H1 (cell line): ENCODE results near the gene GSK3B. TPM values are rescaled to one million over a fixed set of nuclear protein-coding genes. Genes with fewer than 3 reads are reported as not detected.

Experiments used
- CTCF ChIA-PET: fragments of 300-600 bp; sonication (Branson Sonifier 250); formaldehyde crosslinking; loops from one replicate; lab custom pipeline; 2021; ENCODE audit not compliant: partially characterized antibody; lab: Charles Lee
- POLR2A ChIA-PET: fragments of 300-600 bp; sonication (Branson Sonifier 250); formaldehyde crosslinking; loops from one replicate; lab custom pipeline; 2021; ENCODE audit warnings: inconsistent platforms; ENCODE audit not compliant: partially characterized antibody; lab: Charles Lee
- DNase-seq, 2 experiments: peaks; one replicate each; pipeline versions ENCODE4 v3.0.0 to v3.0.0-alpha.2; 2010 to 2022; ENCODE audit warnings: low spot score in 2 of 2, low read depth in 1 of 2, mixed read lengths in 1 of 2
- FAIRE-seq: peaks from 2 replicates; lab custom pipeline; 2011; peaks lifted over from hg19 to GRCh38; lab: Jason Lieb, UNC
- H2AFZ ChIP-seq: 2 replicates; pipeline ENCODE4 v1.8.1; 2012; ENCODE audit warnings: low read length, inconsistent platforms
- H2AK5ac ChIP-seq: 2 replicates; pipeline ENCODE4 v1.6.1; 2013; ENCODE audit warnings: low read depth, low read length
- H2BK120ac ChIP-seq: replicated peaks from 2 replicates; pipeline ENCODE3; 2013; ENCODE audit warnings: low read depth, low read length, inconsistent platforms
- H2BK12ac ChIP-seq: 2 replicates; pipeline ENCODE4 v1.6.1; 2013; ENCODE audit warnings: low read depth, low read length
- H2BK15ac ChIP-seq: 2 replicates; pipeline ENCODE4 v1.6.1; 2013; ENCODE audit warnings: low read length
- H2BK20ac ChIP-seq: 2 replicates; pipeline ENCODE4 v1.6.1; 2013; ENCODE audit warnings: low read length
- H2BK5ac ChIP-seq: 2 replicates; pipeline ENCODE4 v1.6.1; 2013; ENCODE audit warnings: low read depth, low read length
- H3K14ac ChIP-seq: 2 replicates; pipeline ENCODE4 v1.6.1; 2013; ENCODE audit warnings: inconsistent platforms; ENCODE audit not compliant: insufficient read length
- H3K18ac ChIP-seq: 2 replicates; pipeline ENCODE4 v1.6.1; 2013; ENCODE audit warnings: low read length; ENCODE audit errors: extremely low read depth
- H3K23ac ChIP-seq: 2 replicates; pipeline ENCODE4 v1.6.1; 2013; ENCODE audit warnings: inconsistent platforms; ENCODE audit not compliant: insufficient read length
- H3K23me2 ChIP-seq: 2 replicates; pipeline ENCODE4 v1.6.1; 2013; ENCODE audit warnings: low read depth, low read length
- H3K27ac ChIP-seq: 2 replicates; pipeline ENCODE4 v1.6.1; 2011; ENCODE audit warnings: low read depth, low read length, inconsistent platforms
- H3K27me3 ChIP-seq, 4 experiments: replicated peaks in 1 of 4; 1 replicate in 1 of 4; 2 replicates in 3 of 4; pipeline versions ENCODE4 v1.6.1 to v1.8.1; 2011 to 2013; ENCODE audit warnings: low read length in 3 of 4, mild to moderate bottlenecking in 3 of 4, inconsistent platforms in 2 of 4, mixed read lengths in 2 of 4, moderate library complexity in 1 of 4; ENCODE audit not compliant: control insufficient read depth in 3 of 4, insufficient read depth in 3 of 4; ENCODE audit errors: extremely low read depth in 1 of 4
- H3K36me3 ChIP-seq, 4 experiments: 2 replicates each; pipeline versions ENCODE4 v1.6.1 to v1.8.1; 2011 to 2013; ENCODE audit warnings: mild to moderate bottlenecking in 4 of 4, low read length in 3 of 4, moderate library complexity in 2 of 4, control low read depth in 1 of 4, inconsistent platforms in 1 of 4; ENCODE audit not compliant: insufficient read depth in 4 of 4, control insufficient read depth in 2 of 4
- H3K4ac ChIP-seq: replicated peaks from 2 replicates; pipeline ENCODE3; 2013; ENCODE audit warnings: low read length, low read depth, mixed read lengths, inconsistent platforms; ENCODE audit not compliant: insufficient read length
- H3K4me1 ChIP-seq, 4 experiments: replicated peaks in 1 of 4; 1 replicate in 1 of 4; 2 replicates in 3 of 4; pipeline versions ENCODE4 v1.6.1 to v1.8.1; 2011 to 2013; ENCODE audit warnings: low read length in 3 of 4, inconsistent platforms in 2 of 4, mixed read lengths in 1 of 4; ENCODE audit not compliant: insufficient read depth in 4 of 4, control insufficient read depth in 3 of 4
- H3K4me2 ChIP-seq, 2 experiments: 2 replicates each; pipeline versions ENCODE4 v1.6.1 to v1.8.1; 2011 to 2013; ENCODE audit warnings: low read depth in 2 of 2, low read length in 2 of 2, control low read depth in 1 of 2, inconsistent platforms in 1 of 2, mild to moderate bottlenecking in 1 of 2; ENCODE audit not compliant: insufficient read depth in 1 of 2
- H3K4me3 ChIP-seq, 4 experiments: fragments of 200-600, 300-600 bp in 1 of 4; sonication (generic), shearing (Covaris generic), sonication (Bioruptor Twin) in 1 of 4; 2 replicates each; pipeline versions ENCODE4 v1.5.1 to v1.8.1; 2011 to 2016; ENCODE audit warnings: low read length in 4 of 4, low read depth in 3 of 4, control low read depth in 2 of 4, inconsistent platforms in 2 of 4, mild to moderate bottlenecking in 2 of 4, mixed read lengths in 1 of 4, moderate library complexity in 1 of 4; ENCODE audit not compliant: insufficient read depth in 2 of 4; ENCODE audit errors: extremely low read depth in 1 of 4
- H3K56ac ChIP-seq: replicated peaks from 2 replicates; pipeline ENCODE3; 2013; ENCODE audit warnings: low read depth, mild to moderate bottlenecking, mixed read lengths, low read length, inconsistent platforms; ENCODE audit not compliant: insufficient read length
- H3K79me1 ChIP-seq: 2 replicates; pipeline ENCODE4 v1.6.1; 2013; ENCODE audit warnings: low read depth, low read length, control low read depth
- H3K79me2 ChIP-seq, 2 experiments: 2 replicates each; pipeline versions ENCODE4 v1.6.1 to v1.8.1; 2012 to 2013; ENCODE audit warnings: low read length in 2 of 2, mild to moderate bottlenecking in 2 of 2, inconsistent platforms in 1 of 2; ENCODE audit not compliant: insufficient read depth in 2 of 2, control insufficient read depth in 1 of 2
- H3K9ac ChIP-seq, 4 experiments: replicated peaks in 1 of 4; 1 replicate in 1 of 4; 2 replicates in 3 of 4; pipeline versions ENCODE4 v1.6.1 to v1.8.1; 2011 to 2013; ENCODE audit warnings: low read depth in 3 of 4, low read length in 3 of 4, control low read depth in 2 of 4, mild to moderate bottlenecking in 2 of 4, moderate library complexity in 2 of 4, inconsistent platforms in 1 of 4; ENCODE audit errors: extremely low read depth in 1 of 4
- H3K9me3 ChIP-seq, 2 experiments: 2 replicates each; pipeline versions ENCODE4 v1.6.1 to v1.8.1; 2012 to 2013; ENCODE audit warnings: mild to moderate bottlenecking in 2 of 2, moderate library complexity in 2 of 2, control low read depth in 1 of 2, inconsistent platforms in 1 of 2, low read depth in 1 of 2, low read length in 1 of 2, mixed read lengths in 1 of 2; ENCODE audit not compliant: insufficient read depth in 2 of 2
- H4K20me1 ChIP-seq, 2 experiments: replicated peaks in 1 of 2; 2 replicates each; pipeline versions ENCODE3 to v1.8.1; 2011 to 2013; ENCODE audit warnings: inconsistent platforms in 2 of 2, low read length in 2 of 2, mild to moderate bottlenecking in 1 of 2; ENCODE audit not compliant: insufficient read depth in 2 of 2, control insufficient read depth in 1 of 2
- H4K5ac ChIP-seq: 2 replicates; pipeline ENCODE4 v1.6.1; 2013; ENCODE audit warnings: low read length, low read depth, mixed read lengths, inconsistent platforms; ENCODE audit not compliant: insufficient read length
- H4K8ac ChIP-seq: 2 replicates; pipeline ENCODE4 v1.8.0; 2013; ENCODE audit warnings: mild to moderate bottlenecking, moderate library complexity, low read length, inconsistent platforms; ENCODE audit not compliant: insufficient read depth; ENCODE audit errors: extremely low read depth
- H4K91ac ChIP-seq: replicated peaks from 2 replicates; pipeline ENCODE3; 2013; ENCODE audit warnings: low read length, mixed read lengths, inconsistent platforms; ENCODE audit not compliant: insufficient read length
- ASH2L ChIP-seq: fragments of 200-600, 300-600 bp; sonication (generic); IDR thresholded peaks from one replicate; pipeline ENCODE4 v1.7.1; 2017; ENCODE audit warnings: low read length
- CEBPB ChIP-seq: IDR thresholded peaks from 2 replicates; pipeline ENCODE4 v1.6.1; 2012; ENCODE audit warnings: low read depth, low read length
- CHD2 ChIP-seq: IDR thresholded peaks from 2 replicates; pipeline ENCODE4 v1.6.1; 2012; ENCODE audit warnings: low read length, improper control_type of control experiment
- CREB1 ChIP-seq: IDR thresholded peaks from 2 replicates; pipeline ENCODE4 v1.6.1; 2012; ENCODE audit warnings: inconsistent platforms
- CTBP2 ChIP-seq: IDR thresholded peaks from 2 replicates; pipeline ENCODE4 v1.7.0; 2011; ENCODE audit warnings: borderline replicate concordance, mild to moderate bottlenecking, moderate library complexity, mixed read lengths, low read length; ENCODE audit not compliant: insufficient read depth, insufficient read length
- HDAC2 ChIP-seq, 2 experiments: fragments of 300-600 bp in 1 of 2; sonication (generic) in 1 of 2; IDR thresholded peaks; 2 replicates each; pipeline ENCODE4 v1.6.1; 2011 to 2012; ENCODE audit warnings: low read depth in 2 of 2, low read length in 2 of 2, mild to moderate bottlenecking in 2 of 2, moderate library complexity in 2 of 2, borderline replicate concordance in 1 of 2, inconsistent platforms in 1 of 2
- MAFK ChIP-seq: IDR thresholded peaks from 2 replicates; pipeline ENCODE4 v1.6.1; 2012; ENCODE audit warnings: low read depth, mild to moderate bottlenecking, improper control_type of control experiment, low read length
- RAD21 ChIP-seq, 2 experiments: IDR thresholded peaks in 1 of 2; conservative IDR thresholded peaks in 1 of 2; 2 replicates each; pipeline ENCODE4 v1.6.1; 2011; ENCODE audit warnings: low read depth in 2 of 2, low read length in 2 of 2, improper control_type of control experiment in 1 of 2, inconsistent platforms in 1 of 2, mild to moderate bottlenecking in 1 of 2, moderate library complexity in 1 of 2
- TEAD4 ChIP-seq: IDR thresholded peaks from 2 replicates; pipeline ENCODE4 v1.6.1; 2012; ENCODE audit warnings: low read depth, low read length, inconsistent platforms, mixed read lengths
- YY1 ChIP-seq: IDR thresholded peaks from 2 replicates; pipeline ENCODE4 v1.6.1; 2011; ENCODE audit warnings: low read depth, mild to moderate bottlenecking, low read length
- polyA plus RNA-seq, 7 experiments: library from polyadenylated mRNA; depleted of rRNA in 3 of 7; stranded (reverse) in 5 of 7; unstranded in 2 of 7; fragments of >200 nt in 5 of 7; fragments of 200-250 nt in 2 of 7; gene quantifications; 1 replicate in 5 of 7; 2 replicates in 1 of 7; 4 replicates in 1 of 7; pipeline versions ENCODE4 v1.2.1 to v1.2.3, GENCODE V29; 2011 to 2013; ENCODE audit warnings: missing spikeins in 2 of 7, mixed read lengths in 2 of 7
- total RNA-seq: library from RNA; stranded (reverse); fragmentation: NEBNext Ultra II Directional; extraction: Animal tissue kit (Norgen Biotek cat#: 25700); gene quantifications from 2 replicates; pipeline ENCODE4 v1.2.1, GENCODE V29; 2021
- TF ChIP-seq, protein P1 (sequence below), 3 experiments: IDR thresholded peaks; 1 replicate in 2 of 3; 2 replicates in 1 of 3; pipeline versions ENCODE4 v1.5.1 to v1.6.1; 2011; ENCODE audit warnings: low read length in 3 of 3, mild to moderate bottlenecking in 3 of 3, inconsistent platforms in 2 of 3, low read depth in 1 of 3, moderate library complexity in 1 of 3; ENCODE audit not compliant: insufficient read depth in 1 of 3; ENCODE audit errors: control extremely low read depth in 1 of 3

The GSK3B gene
- total and polyA plus RNA-seq, 2 of the 8 experiments (the other 6 are each of a cell fraction or from before 2014, with no cell fraction given), result 24.2 to 50.7 TPM

DNA sequence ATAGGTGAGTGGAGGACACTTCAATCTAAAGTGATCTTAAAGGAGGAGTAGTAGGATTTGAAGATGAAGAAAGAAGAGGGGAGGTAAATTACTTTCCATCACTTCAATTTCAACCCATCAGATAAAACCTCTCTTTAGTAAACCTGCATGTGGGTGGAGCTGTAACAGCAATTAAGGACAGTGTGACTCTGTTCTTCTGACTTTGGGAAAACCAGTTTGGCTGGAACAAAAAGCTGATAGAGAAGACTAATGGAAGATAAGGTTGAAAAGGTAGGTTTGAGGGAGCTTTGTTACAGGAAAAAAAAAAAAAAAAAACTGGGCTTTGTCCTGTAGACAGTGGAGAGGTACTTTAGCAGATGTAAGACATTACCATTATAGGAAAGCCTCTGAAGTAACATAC is 4.5 kb upstream of the GSK3B start:
- no peak overlapping the region for H2BK20ac ChIP-seq
- H4K91ac ChIP-seq, result no peak overlapping the region
- no peak overlapping the region for H3K4ac ChIP-seq
- no peak overlapping the region for H3K18ac ChIP-seq
- no peak overlapping the region for H3K4me3 ChIP-seq
- TF ChIP-seq TEAD4 (no peak), CHD2 (no peak), ASH2L (no peak), YY1 (no peak), RAD21 (IDR thresholded peaks at IDR 0.05 in 1 of 2, conservative IDR thresholded peaks at IDR 0.05 in 1 of 2; ENCODE audit: low read depth in 2 of 2, low read length in 2 of 2) (no peak), MAFK (no peak), CREB1 (no peak), CTBP2 (no peak), HDAC2 (IDR thresholded peaks at IDR 0.05; ENCODE audit: borderline replicate concordance in 1 of 2, low read depth in 2 of 2, low read length in 2 of 2) (no peak), CEBPB (no peak)
- TF ChIP-seq, protein P1, sequence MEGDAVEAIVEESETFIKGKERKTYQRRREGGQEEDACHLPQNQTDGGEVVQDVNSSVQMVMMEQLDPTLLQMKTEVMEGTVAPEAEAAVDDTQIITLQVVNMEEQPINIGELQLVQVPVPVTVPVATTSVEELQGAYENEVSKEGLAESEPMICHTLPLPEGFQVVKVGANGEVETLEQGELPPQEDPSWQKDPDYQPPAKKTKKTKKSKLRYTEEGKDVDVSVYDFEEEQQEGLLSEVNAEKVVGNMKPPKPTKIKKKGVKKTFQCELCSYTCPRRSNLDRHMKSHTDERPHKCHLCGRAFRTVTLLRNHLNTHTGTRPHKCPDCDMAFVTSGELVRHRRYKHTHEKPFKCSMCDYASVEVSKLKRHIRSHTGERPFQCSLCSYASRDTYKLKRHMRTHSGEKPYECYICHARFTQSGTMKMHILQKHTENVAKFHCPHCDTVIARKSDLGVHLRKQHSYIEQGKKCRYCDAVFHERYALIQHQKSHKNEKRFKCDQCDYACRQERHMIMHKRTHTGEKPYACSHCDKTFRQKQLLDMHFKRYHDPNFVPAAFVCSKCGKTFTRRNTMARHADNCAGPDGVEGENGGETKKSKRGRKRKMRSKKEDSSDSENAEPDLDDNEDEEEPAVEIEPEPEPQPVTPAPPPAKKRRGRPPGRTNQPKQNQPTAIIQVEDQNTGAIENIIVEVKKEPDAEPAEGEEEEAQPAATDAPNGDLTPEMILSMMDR (IDR thresholded peaks at IDR 0.05; ENCODE audit: control extremely low read depth in 1 of 3, insufficient read depth in 1 of 3, low read depth in 1 of 3, low read length in 3 of 3), result no peak
- H3K9me3 ChIP-seq, result no peaks in the 10 kb centered on the region
- H2BK15ac ChIP-seq, result no peak overlapping the region
- no peak overlapping the region for H2AK5ac ChIP-seq
- H3K36me3 ChIP-seq, result peaks cover 0 to 19% (median 0%) of the 10 kb centered on the region in 4 experiments; a peak in 2 of 8 replicates
- no peak overlapping the region for H3K27ac ChIP-seq
- H3K79me1 ChIP-seq, result no peaks in the 10 kb centered on the region; the same call in 1 of the 2 replicates
- POLR2A ChIA-PET, result interaction anchor here (0.7 kb wide), 1 partner anchor 22 kb away, joined by 4 read pairs; no protein-coding TSS in a partner anchor
- no peak overlapping the region for H2BK5ac ChIP-seq
- H2BK120ac ChIP-seq, result no peak overlapping the region
- no peak overlapping the region for H3K23ac ChIP-seq
- H3K27me3 ChIP-seq, result no peaks in the 10 kb centered on the region
- H3K4me2 ChIP-seq, result no peak overlapping the region
- no peak overlapping the region for H4K8ac ChIP-seq
- no peak for FAIRE-seq
- no peaks in the 10 kb centered on the region for H4K20me1 ChIP-seq
- CTCF ChIA-PET, result no interaction called here
- DNase-seq, result no peak
- no peak overlapping the region for H4K5ac ChIP-seq
- peaks cover 0 to 45% of the 10 kb centered on the region in 2 experiments; a peak in 3 of 4 replicates for H3K79me2 ChIP-seq
- no peak overlapping the region for H2AFZ ChIP-seq
- H2BK12ac ChIP-seq, result no peak overlapping the region
- H3K14ac ChIP-seq, result no peak overlapping the region
- no peak overlapping the region for H3K56ac ChIP-seq
- no peak overlapping the region for H3K9ac ChIP-seq
- no peaks in the 10 kb centered on the region; a peak in 1 of 7 replicates for H3K4me1 ChIP-seq
- H3K23me2 ChIP-seq, result peaks cover 3% of the 10 kb centered on the region; the same call in 1 of the 2 replicates
